Lung (tissue), 12 donors: ENCODE data around the gene DROSHA. TPM values are rescaled to one million over a fixed set of nuclear protein-coding genes. Genes with fewer than 3 reads are reported as not detected.
"Not testable (repeated sequence)": the region's sequence is repeated elsewhere in the genome, so short reads cannot be mapped to it uniquely, and the experiment has no call there.

Experiments used
- ATAC-seq: fragments of 200-7000 bp; cut with Tn5 transposase; one replicate; pipeline ENCODE4 v1.9.1; 2020; ENCODE audit warnings: moderate number of reproducible peaks; ENCODE audit not compliant: insufficient read depth, low FRiP score
- DNase-seq, 3 donors: peaks; one replicate each; pipeline ENCODE4 v3.0.0-alpha.2; 2013 to 2017
- H3K27ac ChIP-seq, 2 donors: one replicate each; pipeline ENCODE4 v1.5.1; 2013; ENCODE audit warnings: mild to moderate bottlenecking in 2 of 2, moderate library complexity in 2 of 2, control low read depth in 1 of 2, inconsistent platforms in 1 of 2, low read depth in 1 of 2, low read length in 1 of 2
- H3K27me3 ChIP-seq, 3 donors: one replicate each; pipeline ENCODE4 v1.5.1; 2013; ENCODE audit warnings: low read length in 2 of 3; ENCODE audit not compliant: control insufficient read depth in 3 of 3, insufficient read depth in 3 of 3
- H3K36me3 ChIP-seq, 4 donors: one replicate each; pipeline ENCODE4 v1.5.1; 2013; ENCODE audit warnings: low read length in 4 of 4, mild to moderate bottlenecking in 1 of 4, moderate library complexity in 1 of 4; ENCODE audit not compliant: control insufficient read depth in 4 of 4, insufficient read depth in 4 of 4
- H3K4me1 ChIP-seq, 5 donors: one replicate each; pipeline ENCODE4 v1.5.1; 2013; ENCODE audit warnings: low read length in 5 of 5, mild to moderate bottlenecking in 2 of 5, moderate library complexity in 1 of 5; ENCODE audit not compliant: control insufficient read depth in 5 of 5, insufficient read depth in 5 of 5
- H3K4me3 ChIP-seq: one replicate; pipeline ENCODE4 v1.5.1; 2013; ENCODE audit warnings: mild to moderate bottlenecking, control low read depth, moderate library complexity
- H3K9ac ChIP-seq, 2 donors: one replicate each; pipeline ENCODE4 v1.5.1; 2013; ENCODE audit warnings: low read length in 2 of 2, control low read depth in 1 of 2; ENCODE audit not compliant: insufficient read depth in 1 of 2
- H3K9me3 ChIP-seq, 4 donors: one replicate each; pipeline ENCODE4 v1.5.1; 2013; ENCODE audit warnings: low read length in 3 of 4, mild to moderate bottlenecking in 1 of 4, moderate library complexity in 1 of 4; ENCODE audit not compliant: control insufficient read depth in 4 of 4, insufficient read depth in 3 of 4
- CTCF ChIP-seq: IDR thresholded peaks from 2 replicates; pipeline ENCODE4 v1.5.1; 2012; ENCODE audit warnings: mild to moderate bottlenecking; ENCODE audit errors: control extremely low read depth, extremely low read depth
- WGBS, 2 donors: extraction: QIAGEN DNeasy Blood & Tissue Kit; methylation state at CpG; one replicate each; pipeline ENCODE4 v1.1.7; 2013; 5-methylcytosine and 5-hydroxymethylcytosine counted together
- polyA plus RNA-seq, 2 donors: library from polyadenylated mRNA; stranded (reverse); fragments of 200-250 nt; gene quantifications; one replicate each; pipeline ENCODE4 v1.2.1, GENCODE V29; 2013
- total RNA-seq, 2 donors: library from RNA; depleted of rRNA in 1 of 2; stranded (reverse); fragments of >200 nt in 1 of 2; gene quantifications; one replicate each; pipeline ENCODE4 v1.2.1, GENCODE V29; 2014 to 2021
- donor health status: control.
- donor health status: control.
- donor health status: Bipolar disorder and iron deficiency.
- donor health status: healthy.
- donor health status: DM: yes; HTN: yes; CAD: no.

DROSHA gene
- total and polyA plus RNA-seq, 4 donors: 16.2 to 92.0 (median 49.9) TPM

DNA sequence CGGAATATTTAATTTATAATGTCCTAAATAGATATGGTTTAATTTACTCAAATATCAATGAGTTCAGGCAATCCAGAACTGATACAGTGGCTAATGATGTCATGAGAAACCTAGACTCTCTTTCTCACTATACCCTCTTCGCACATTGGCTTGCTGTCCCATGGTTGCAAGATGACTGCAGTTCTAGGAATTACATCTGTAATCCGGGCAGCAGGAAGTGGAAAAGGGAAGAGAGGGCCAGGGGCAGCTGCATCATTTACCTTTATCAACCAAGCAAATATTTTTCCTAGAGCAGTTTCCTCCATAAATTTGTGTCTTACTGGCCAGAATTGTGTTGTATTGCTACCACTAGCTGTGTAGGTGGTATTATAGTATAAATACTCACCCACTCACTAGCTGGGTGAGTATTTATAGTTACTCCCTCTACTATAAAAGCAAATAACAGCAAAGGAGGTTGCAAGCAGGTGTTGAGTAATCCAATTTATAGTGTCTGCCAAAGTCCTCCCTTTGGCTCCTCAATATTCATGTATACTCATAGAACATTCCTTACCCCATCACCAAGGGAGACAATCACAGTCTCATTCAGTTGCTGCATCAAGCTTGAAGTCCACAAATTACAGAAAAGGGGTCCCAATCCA lies 168.8 kb downstream of the DROSHA start:
- 58 to 65% methylated on average over 3 of the region's 3 CpGs for WGBS, 2 donors
- H3K27ac ChIP-seq: no peak overlapping the region
- ATAC-seq: peak; percentile 9

GRCh38 chr5:31362529-31362900 lies 169.4 kb downstream of the DROSHA start:
- H3K4me3 ChIP-seq: no peak overlapping the region
- DNase-seq (no peak), ATAC-seq (no peak)
- H3K27me3 ChIP-seq: no peaks in the 10 kb centered on the region
- peaks cover 0 to 5% (median 0%) of the 10 kb centered on the region in 4 donors for H3K9me3 ChIP-seq
- H3K36me3 ChIP-seq: no peaks in the 10 kb centered on the region
- H3K9ac ChIP-seq: no peak overlapping the region
- H3K4me1 ChIP-seq: no peaks in the 10 kb centered on the region
- 72 to 93% methylated on average over 1 of the region's 1 CpG for WGBS, 2 donors
- H3K27ac ChIP-seq: no peak overlapping the region
- no peak for TF ChIP-seq CTCF

More for the DNA sequence above, 168.8 kb downstream of the DROSHA start:
- TF ChIP-seq CTCF: no peak
- Histone ChIP-seq H3K4me1 (no peaks in the 10 kb centered on the region), H3K36me3 (no peaks in the 10 kb centered on the region), H3K9ac (no peak overlapping the region), H3K27me3 (no peaks in the 10 kb centered on the region), H3K9me3 (peaks cover 0 to 5% (median 0%) of the 10 kb centered on the region in 4 donors), H3K4me3 (no peak overlapping the region)
- DNase-seq: no peak

DNA sequence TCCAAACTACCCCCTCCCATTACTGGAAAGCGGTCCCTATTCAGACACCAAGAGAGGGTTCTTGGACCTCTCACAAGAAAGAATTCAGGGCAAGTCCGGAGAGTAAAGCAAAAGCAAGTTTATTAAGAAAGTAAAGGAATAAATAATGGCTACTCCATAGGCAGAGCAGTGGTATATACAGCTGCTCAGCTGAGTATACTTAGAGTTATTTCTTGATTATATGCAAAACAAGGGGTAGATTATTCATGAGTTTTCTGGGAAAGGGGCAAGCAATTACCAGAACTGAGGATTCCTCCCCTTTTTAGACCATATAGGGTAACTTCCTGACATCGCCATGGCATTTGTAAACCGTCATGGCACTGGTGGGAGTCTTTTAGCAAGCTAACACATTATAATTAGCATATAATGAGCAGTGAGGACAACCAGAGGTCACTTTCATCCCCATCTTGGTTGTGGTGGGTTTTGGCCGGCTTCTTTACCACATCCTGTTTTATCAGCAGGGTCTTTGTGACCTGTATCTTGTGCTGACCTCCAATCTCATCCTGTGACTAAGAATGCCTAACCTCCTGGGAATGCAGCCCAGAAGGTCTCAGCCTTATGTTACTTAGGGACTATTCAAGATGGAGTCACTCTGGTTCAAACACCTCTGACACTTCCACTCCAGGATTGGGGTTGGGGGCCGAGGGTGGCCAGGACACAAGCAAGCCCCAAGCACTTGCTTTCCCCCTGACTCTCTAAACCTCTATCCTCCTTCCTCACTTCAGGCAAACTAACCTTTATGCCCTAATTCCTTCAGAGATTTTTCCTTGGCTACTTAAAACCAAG lies 170.0 kb downstream of the DROSHA start:
- DNase-seq, H3K4me3 ChIP-seq, H3K27ac ChIP-seq, H3K36me3 ChIP-seq, ATAC-seq, H3K4me1 ChIP-seq, H3K9ac ChIP-seq, H3K27me3 ChIP-seq, H3K9me3 ChIP-seq: not testable (repeated sequence)
- WGBS, 2 donors: 79 to 83% methylated on average over 6 of the region's 6 CpGs

DNA sequence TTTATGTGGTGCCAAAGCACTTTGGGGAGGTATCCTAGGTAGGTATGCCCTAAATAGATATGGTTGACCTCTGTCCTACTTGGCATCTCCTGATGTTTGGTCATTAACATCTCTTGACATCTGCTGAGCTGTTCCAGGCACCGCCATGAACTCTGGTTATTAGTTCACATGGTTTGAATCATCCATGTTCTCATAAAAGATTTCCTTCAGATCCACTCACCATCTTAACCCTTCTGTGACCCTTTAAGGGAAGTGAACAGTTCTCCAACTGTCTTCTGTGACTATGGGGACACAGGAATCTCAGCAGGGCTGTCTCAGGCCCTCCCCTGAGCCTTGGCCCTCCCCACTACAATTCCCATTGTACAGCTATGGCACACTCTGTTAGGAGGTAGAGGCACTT lies 170.7 kb downstream of the DROSHA start:
- ATAC-seq (peak; percentile 13), DNase-seq (no peak)
- H3K9ac ChIP-seq: no peak overlapping the region
- peaks cover 0 to 5% (median 0%) of the 10 kb centered on the region in 4 donors for H3K9me3 ChIP-seq
- no peak for TF ChIP-seq CTCF
- H3K27me3 ChIP-seq: no peaks in the 10 kb centered on the region
- H3K4me1 ChIP-seq: no peaks in the 10 kb centered on the region
- H3K27ac ChIP-seq: no peak overlapping the region
- no peak overlapping the region for H3K4me3 ChIP-seq
- no peaks in the 10 kb centered on the region for H3K36me3 ChIP-seq
- WGBS, 2 donors: 52 to 78% methylated on average over 1 of the region's 1 CpG
